ENCODE data around the gene HNRNPA0.

HNRNPA0 gene

DNA sequence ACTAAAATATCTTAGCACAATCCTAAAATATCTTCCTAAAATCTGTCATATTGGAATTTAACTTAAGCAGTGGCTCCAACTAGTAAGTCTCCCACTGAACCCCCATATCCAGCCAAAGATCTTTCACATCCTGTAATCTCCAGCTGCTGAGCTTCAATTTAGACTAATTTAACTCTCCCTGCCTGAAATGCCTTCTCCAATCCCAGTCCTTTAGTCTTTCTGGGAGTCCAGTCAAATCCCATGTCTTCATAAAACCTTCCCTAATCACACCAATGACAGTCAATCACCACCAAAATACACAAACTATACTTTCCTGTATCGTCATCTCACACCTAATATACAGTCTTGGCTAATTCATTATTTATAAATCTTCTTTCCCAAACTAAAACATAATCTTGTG, 17.7 kb downstream of the HNRNPA0 start:
- Histone ChIP-seq H3K4me3 (ENCODE audit: low read length in 2 of 2) (no peak overlapping the region), H3K36me3 (ENCODE audit: control insufficient read depth in 2 of 2, insufficient read depth in 2 of 2, low read length in 2 of 2) (no peaks in the 10 kb centered on the region), H3K9me3 (ENCODE audit: control insufficient read depth in 2 of 2, low read length in 2 of 2) (no peaks in the 10 kb centered on the region), H3K9ac (ENCODE audit: low read length in 2 of 2) (peak overlapping the region in 1 of 2 donors; percentile 2), H3K4me1 (ENCODE audit: control insufficient read depth, insufficient read depth, low read length) (peaks cover 17% of the 10 kb centered on the region), H3K27ac (ENCODE audit: low read length) (no peak overlapping the region), H3K27me3 (ENCODE audit: control insufficient read depth in 1 of 2, insufficient read depth in 2 of 2, low read length in 2 of 2) (no peaks in the 10 kb centered on the region)

- Histone ChIP-seq H3K9me3 (ENCODE audit: control insufficient read depth in 2 of 2, low read length in 2 of 2) (no peaks in the 10 kb centered on the region), H3K36me3 (ENCODE audit: control insufficient read depth in 2 of 2, insufficient read depth in 2 of 2, low read length in 2 of 2) (no peaks in the 10 kb centered on the region), H3K27me3 (ENCODE audit: control insufficient read depth in 1 of 2, insufficient read depth in 2 of 2, low read length in 2 of 2) (no peaks in the 10 kb centered on the region), H3K9ac (ENCODE audit: low read length in 2 of 2) (peak within 1 kb of the TSS; percentile 31 to 55), H3K4me3 (ENCODE audit: low read length in 2 of 2) (peak within 1 kb of the TSS; percentile 68 to 79), H3K4me1 (ENCODE audit: control insufficient read depth, insufficient read depth, low read length) (peaks cover 17% of the 10 kb centered on the region), H3K27ac (ENCODE audit: low read length) (peak within 1 kb of the TSS; percentile 11)
Measured at GRCh38 chr5:137735555-137736284, 18.4 kb downstream of the HNRNPA0 start, which contains the start of gene KLHL3. Gene KLHL3, minus strand, starts transcription at chr5:137736089. Its CDS starts 443 bp downstream, at chr5:137735646.

- Histone ChIP-seq H3K9me3 (ENCODE audit: control insufficient read depth in 2 of 2, low read length in 2 of 2) (no peaks in the 10 kb centered on the region), H3K36me3 (ENCODE audit: control insufficient read depth in 2 of 2, insufficient read depth in 2 of 2, low read length in 2 of 2) (no peaks in the 10 kb centered on the region), H3K9ac (ENCODE audit: low read length in 2 of 2) (peak overlapping the region; percentile 31 to 55), H3K4me3 (ENCODE audit: low read length in 2 of 2) (peak overlapping the region; percentile 68 to 79), H3K27me3 (ENCODE audit: control insufficient read depth in 1 of 2, insufficient read depth in 2 of 2, low read length in 2 of 2) (no peaks in the 10 kb centered on the region), H3K27ac (ENCODE audit: low read length) (peak overlapping the region; percentile 11), H3K4me1 (ENCODE audit: control insufficient read depth, insufficient read depth, low read length) (peaks cover 17% of the 10 kb centered on the region)
Measured at GRCh38 chr5:137734962-137735554, 19.1 kb downstream of the HNRNPA0 start.

DNA sequence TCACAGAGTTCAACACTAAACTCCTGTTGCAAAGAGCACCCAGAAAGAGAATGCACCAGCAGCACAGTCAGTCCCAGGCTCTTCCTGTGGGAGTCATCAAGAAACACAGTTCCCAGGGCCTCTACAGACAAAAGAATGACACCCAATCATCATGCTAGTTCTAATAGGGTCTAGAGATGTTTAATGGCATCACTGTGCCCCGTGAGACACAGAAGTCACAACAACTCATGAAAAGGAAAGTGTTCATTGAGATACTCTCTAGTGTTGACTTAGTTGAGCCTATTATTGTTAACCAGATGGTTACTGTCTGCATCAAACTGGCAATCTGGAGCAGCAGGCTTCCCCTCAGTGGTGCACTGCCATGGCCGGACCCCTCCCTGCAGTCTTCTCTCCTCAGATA, 19.8 kb downstream of the HNRNPA0 start:
- Histone ChIP-seq H3K4me1 (ENCODE audit: control insufficient read depth, insufficient read depth, low read length) (peaks cover 17% of the 10 kb centered on the region), H3K9me3 (ENCODE audit: control insufficient read depth in 2 of 2, low read length in 2 of 2) (no peaks in the 10 kb centered on the region), H3K36me3 (ENCODE audit: control insufficient read depth in 2 of 2, insufficient read depth in 2 of 2, low read length in 2 of 2) (no peaks in the 10 kb centered on the region), H3K27ac (ENCODE audit: low read length) (peak overlapping the region; percentile 11), H3K27me3 (ENCODE audit: control insufficient read depth in 1 of 2, insufficient read depth in 2 of 2, low read length in 2 of 2) (no peaks in the 10 kb centered on the region), H3K4me3 (ENCODE audit: low read length in 2 of 2) (peak overlapping the region; percentile 68 to 79), H3K9ac (ENCODE audit: low read length in 2 of 2) (no peak overlapping the region)

DNA sequence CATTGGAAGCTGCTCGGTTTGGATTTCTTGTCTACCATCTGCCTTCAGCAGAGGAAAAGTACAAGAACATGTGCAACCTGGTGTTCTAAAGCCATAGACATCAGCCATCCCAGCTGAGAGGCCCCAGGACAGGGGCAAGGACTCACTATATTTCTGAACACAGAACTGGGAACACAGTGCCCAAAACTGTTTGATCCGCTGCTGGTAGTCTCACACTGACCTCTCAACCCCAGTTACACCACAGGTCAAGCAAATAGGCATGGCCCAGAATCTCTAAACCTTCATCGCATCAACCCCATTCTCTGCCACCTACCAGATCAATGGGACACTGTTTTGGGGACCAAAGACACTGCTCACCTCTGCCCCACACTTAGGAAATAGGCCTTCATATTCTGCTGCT, 20.2 kb downstream of the HNRNPA0 start:
- Histone ChIP-seq H3K27ac (ENCODE audit: low read length) (no peak overlapping the region), H3K9me3 (ENCODE audit: control insufficient read depth in 2 of 2, low read length in 2 of 2) (no peaks in the 10 kb centered on the region), H3K36me3 (ENCODE audit: control insufficient read depth in 2 of 2, insufficient read depth in 2 of 2, low read length in 2 of 2) (no peaks in the 10 kb centered on the region), H3K27me3 (ENCODE audit: control insufficient read depth in 1 of 2, insufficient read depth in 2 of 2, low read length in 2 of 2) (no peaks in the 10 kb centered on the region), H3K9ac (ENCODE audit: low read length in 2 of 2) (no peak overlapping the region), H3K4me1 (ENCODE audit: control insufficient read depth, insufficient read depth, low read length) (peaks cover 17% of the 10 kb centered on the region), H3K4me3 (ENCODE audit: low read length in 2 of 2) (peak overlapping the region in 1 of 2 donors; percentile 3)

- Histone ChIP-seq H3K9me3 (ENCODE audit: control insufficient read depth in 2 of 2, low read length in 2 of 2) (no peaks in the 10 kb centered on the region), H3K9ac (ENCODE audit: low read length in 2 of 2) (no peak overlapping the region), H3K4me1 (ENCODE audit: control insufficient read depth, insufficient read depth, low read length) (peaks cover 17% of the 10 kb centered on the region), H3K27ac (ENCODE audit: low read length) (no peak overlapping the region), H3K36me3 (ENCODE audit: control insufficient read depth in 2 of 2, insufficient read depth in 2 of 2, low read length in 2 of 2) (no peaks in the 10 kb centered on the region), H3K4me3 (ENCODE audit: low read length in 2 of 2) (no peak overlapping the region), H3K27me3 (ENCODE audit: control insufficient read depth in 1 of 2, insufficient read depth in 2 of 2, low read length in 2 of 2) (no peaks in the 10 kb centered on the region)
Measured at GRCh38 chr5:137733006-137733405, 21.2 kb downstream of the HNRNPA0 start.

- Histone ChIP-seq H3K27ac (ENCODE audit: low read length) (no peak overlapping the region), H3K4me3 (ENCODE audit: low read length in 2 of 2) (no peak overlapping the region), H3K9ac (ENCODE audit: low read length in 2 of 2) (no peak overlapping the region), H3K36me3 (ENCODE audit: control insufficient read depth in 2 of 2, insufficient read depth in 2 of 2, low read length in 2 of 2) (no peaks in the 10 kb centered on the region), H3K9me3 (ENCODE audit: control insufficient read depth in 2 of 2, low read length in 2 of 2) (no peaks in the 10 kb centered on the region), H3K4me1 (ENCODE audit: control insufficient read depth, insufficient read depth, low read length) (peaks cover 14% of the 10 kb centered on the region), H3K27me3 (ENCODE audit: control insufficient read depth in 1 of 2, insufficient read depth in 2 of 2, low read length in 2 of 2) (no peaks in the 10 kb centered on the region)
Measured at GRCh38 chr5:137731176-137731575, 23.0 kb downstream of the HNRNPA0 start.

DNA sequence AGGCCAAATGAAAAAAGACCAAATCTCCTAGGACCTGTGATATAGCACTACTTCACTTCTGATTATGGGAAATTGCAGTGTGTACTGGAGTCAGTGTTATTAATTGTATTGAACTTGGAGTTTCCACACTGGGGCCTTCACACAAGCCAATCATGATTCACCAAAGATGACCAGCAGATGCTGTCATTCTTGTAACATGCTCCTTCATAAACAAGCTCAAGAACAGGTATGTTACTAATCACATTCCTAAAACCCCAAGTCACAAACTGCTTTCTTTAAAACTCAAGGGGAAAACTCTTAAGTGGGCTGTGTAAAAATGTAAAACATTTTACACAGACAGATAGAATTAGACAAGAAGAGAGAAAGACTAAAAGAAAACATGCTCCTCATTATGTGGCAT, 23.8 kb downstream of the HNRNPA0 start:
- Histone ChIP-seq H3K36me3 (ENCODE audit: control insufficient read depth in 2 of 2, insufficient read depth in 2 of 2, low read length in 2 of 2) (no peaks in the 10 kb centered on the region), H3K4me1 (ENCODE audit: control insufficient read depth, insufficient read depth, low read length) (peaks cover 7% of the 10 kb centered on the region), H3K27ac (ENCODE audit: low read length) (no peak overlapping the region), H3K9ac (ENCODE audit: low read length in 2 of 2) (no peak overlapping the region), H3K4me3 (ENCODE audit: low read length in 2 of 2) (no peak overlapping the region), H3K9me3 (ENCODE audit: control insufficient read depth in 2 of 2, low read length in 2 of 2) (no peaks in the 10 kb centered on the region), H3K27me3 (ENCODE audit: control insufficient read depth in 1 of 2, insufficient read depth in 2 of 2, low read length in 2 of 2) (no peaks in the 10 kb centered on the region)

GRCh38 chr5:137728048-137728447, 26.1 kb downstream of the HNRNPA0 start:
- Histone ChIP-seq H3K27ac (ENCODE audit: low read length) (no peak overlapping the region), H3K4me1 (ENCODE audit: control insufficient read depth, insufficient read depth, low read length) (no peaks in the 10 kb centered on the region), H3K36me3 (ENCODE audit: control insufficient read depth in 2 of 2, insufficient read depth in 2 of 2, low read length in 2 of 2) (no peaks in the 10 kb centered on the region), H3K27me3 (ENCODE audit: control insufficient read depth in 1 of 2, insufficient read depth in 2 of 2, low read length in 2 of 2) (no peaks in the 10 kb centered on the region), H3K4me3 (ENCODE audit: low read length in 2 of 2) (no peak overlapping the region), H3K9ac (ENCODE audit: low read length in 2 of 2) (no peak overlapping the region), H3K9me3 (ENCODE audit: control insufficient read depth in 2 of 2, low read length in 2 of 2) (no peaks in the 10 kb centered on the region)

GRCh38 chr5:137727623-137728022, 26.5 kb downstream of the HNRNPA0 start:
- no peak overlapping the region for H3K27ac ChIP-seq (ENCODE audit: low read length)
- no peaks in the 10 kb centered on the region for H3K4me1 ChIP-seq (ENCODE audit: control insufficient read depth, insufficient read depth, low read length)
- no peaks in the 10 kb centered on the region for H3K36me3 ChIP-seq (ENCODE audit: control insufficient read depth in 2 of 2, insufficient read depth in 2 of 2, low read length in 2 of 2)
- H3K9me3 ChIP-seq (ENCODE audit: control insufficient read depth in 2 of 2, low read length in 2 of 2), result no peaks in the 10 kb centered on the region
- no peaks in the 10 kb centered on the region for H3K27me3 ChIP-seq (ENCODE audit: control insufficient read depth in 1 of 2, insufficient read depth in 2 of 2, low read length in 2 of 2)
- H3K9ac ChIP-seq (ENCODE audit: low read length in 2 of 2), result no peak overlapping the region
- no peak overlapping the region for H3K4me3 ChIP-seq (ENCODE audit: low read length in 2 of 2)

DNA sequence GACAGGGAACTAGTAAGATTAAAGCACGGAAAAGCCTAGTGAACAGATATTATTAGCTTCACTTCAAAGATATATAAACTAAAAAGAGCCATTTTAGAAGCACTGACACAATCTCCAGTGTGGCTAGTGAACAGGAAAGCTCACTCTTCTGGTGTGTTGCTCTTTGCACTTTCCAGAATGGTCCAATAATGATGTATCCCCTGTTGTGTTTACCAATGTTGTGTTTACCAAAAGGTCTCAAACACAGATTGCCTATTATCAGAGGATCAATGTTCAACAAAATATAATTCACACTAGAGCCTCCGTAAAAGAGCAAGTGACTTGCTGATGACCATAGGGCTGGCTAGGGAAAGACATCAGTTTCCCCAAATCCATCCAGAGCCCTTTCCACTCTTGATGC, 29.9 kb downstream of the HNRNPA0 start:
- Histone ChIP-seq H3K4me3 (ENCODE audit: low read length in 2 of 2) (no peak overlapping the region), H3K27me3 (ENCODE audit: control insufficient read depth in 1 of 2, insufficient read depth in 2 of 2, low read length in 2 of 2) (no peaks in the 10 kb centered on the region), H3K9ac (ENCODE audit: low read length in 2 of 2) (no peak overlapping the region), H3K27ac (ENCODE audit: low read length) (no peak overlapping the region), H3K36me3 (ENCODE audit: control insufficient read depth in 2 of 2, insufficient read depth in 2 of 2, low read length in 2 of 2) (no peaks in the 10 kb centered on the region), H3K4me1 (ENCODE audit: control insufficient read depth, insufficient read depth, low read length) (no peaks in the 10 kb centered on the region), H3K9me3 (ENCODE audit: control insufficient read depth in 2 of 2, low read length in 2 of 2) (no peaks in the 10 kb centered on the region)

All from stomach smooth muscle (tissue), 2 donors.